Body of pancreas (tissue), 4 donors: ENCODE data around the gene MYLK. TPM values are rescaled to one million over a fixed set of nuclear protein-coding genes. Genes with fewer than 3 reads are reported as not detected.

Experiments
- ATAC-seq: fragments of 150-250 bp; one replicate; pipeline ENCODE4 v1.9.1; 2016
- DNase-seq, 4 donors: peaks; one replicate each; pipeline ENCODE4 v3.0.0-alpha.2; 2019
- H3K27ac ChIP-seq, 4 donors: fragments of 200-600 bp; sonication (generic); 1 replicate in 3 of 4; 2 replicates in 1 of 4; pipeline versions ENCODE4 v1.5.1 to v1.6.1; 2016 to 2019; ENCODE audit warnings: mild to moderate bottlenecking in 1 of 4, mixed read lengths in 1 of 4, moderate library complexity in 1 of 4
- H3K27me3 ChIP-seq, 2 donors: fragments of 200-600 bp; sonication (generic); one replicate each; pipeline ENCODE4 v1.6.0; 2016; ENCODE audit warnings: mild to moderate bottlenecking in 1 of 2
- H3K36me3 ChIP-seq, 2 donors: fragments of 200-600 bp; sonication (generic); replicated peaks in 1 of 2; 2 replicates each; pipeline ENCODE4 v1.5.1; 2016; ENCODE audit warnings: low read depth in 2 of 2; ENCODE audit not compliant: insufficient read depth in 1 of 2
- H3K4me1 ChIP-seq: fragments of 200-600 bp; sonication (generic); one replicate; pipeline ENCODE4 v1.6.0; 2016
- H3K4me3 ChIP-seq, 2 donors: fragments of 200-600 bp; sonication (generic); 1 replicate in 1 of 2; 2 replicates in 1 of 2; pipeline ENCODE4 v1.5.1; 2016 to 2019
- H3K9me3 ChIP-seq, 3 donors: fragments of 200-600 bp; sonication (generic); 1 replicate in 2 of 3; 2 replicates in 1 of 3; pipeline ENCODE4 v1.5.1; 2016
- CTCF ChIP-seq, 7 experiments: fragments of 450-650 bp in 4 of 7; fragments of 200-600 bp in 3 of 7; sonication (generic) in 3 of 7; IDR thresholded peaks; one replicate each; pipeline ENCODE4 v1.5.1; 2016 to 2019; ENCODE audit warnings: antibody characterized with exemption in 7 of 7
- POLR2A ChIP-seq, 3 donors: fragments of 450-650 bp; IDR thresholded peaks; one replicate each; pipeline ENCODE4 v1.6.1; 2016; ENCODE audit warnings: antibody characterized with exemption in 3 of 3, mild to moderate bottlenecking in 2 of 3
- WGBS, 2 donors: methylation state at CpG; one replicate each; pipeline ENCODE4 v1.1.5; 2017; 5-methylcytosine and 5-hydroxymethylcytosine counted together
- intact Hi-C: fragments of 100-400 bp; cut with DNase I; formaldehyde crosslinking; loops from one replicate; pipeline ENCODE4 v1.15.1; 2023
- total RNA-seq, 2 donors: library from RNA; depleted of rRNA; stranded (reverse); fragments of >200 nt; gene quantifications; one replicate each; pipeline ENCODE4 v1.1.0, GENCODE V29; 2016

Gene MYLK
- total RNA-seq, 2 donors from 2014 or later = 7.6 to 36.6 TPM

- Histone ChIP-seq H3K4me1 (no peaks in the 10 kb centered on the region), H3K36me3 (no peaks in the 10 kb centered on the region), H3K4me3 (no peak overlapping the region), H3K27me3 (no peaks in the 10 kb centered on the region), H3K27ac (no peak overlapping the region), H3K9me3 (no peaks in the 10 kb centered on the region)
- WGBS, 2 donors = 76 to 85% methylated on average over 13 of the region's 13 CpGs
- TF ChIP-seq CTCF (IDR thresholded peaks at IDR 0.05) (no peak), POLR2A (IDR thresholded peaks at IDR 0.05) (no peak)
- ATAC-seq = no peak
- no peak for DNase-seq
- intact Hi-C loops = no loop called here
These were observed 117.7 kb downstream of the MYLK start for GRCh38 chr3:123766193-123767008.

GRCh38 chr3:123765475-123766128 is 118.5 kb downstream of the MYLK start:
- Histone ChIP-seq H3K9me3 (no peaks in the 10 kb centered on the region), H3K4me1 (no peaks in the 10 kb centered on the region), H3K4me3 (no peak overlapping the region), H3K36me3 (no peaks in the 10 kb centered on the region), H3K27ac (no peak overlapping the region), H3K27me3 (no peaks in the 10 kb centered on the region)
- DNase-seq = no peak
- ATAC-seq = no peak
- WGBS, 2 donors = 76 to 81% methylated on average over 4 of the region's 4 CpGs
- TF ChIP-seq POLR2A (IDR thresholded peaks at IDR 0.05) = no peak
- TF ChIP-seq CTCF (IDR thresholded peaks at IDR 0.05) = no peak
- intact Hi-C loops = no loop called here

- H3K27ac ChIP-seq = no peak overlapping the region
- no peaks in the 10 kb centered on the region for H3K9me3 ChIP-seq
- no peaks in the 10 kb centered on the region for H3K36me3 ChIP-seq
- H3K4me1 ChIP-seq = no peaks in the 10 kb centered on the region
- 76 to 77% methylated on average over 8 of the region's 8 CpGs for WGBS, 2 donors
- intact Hi-C loops = no loop called here
- DNase-seq (no peak), ATAC-seq (no peak)
- TF ChIP-seq CTCF (IDR thresholded peaks at IDR 0.05) (no peak), POLR2A (IDR thresholded peaks at IDR 0.05) (no peak)
- H3K4me3 ChIP-seq = no peak overlapping the region
- no peaks in the 10 kb centered on the region for H3K27me3 ChIP-seq
These were observed 119.5 kb downstream of the MYLK start for GRCh38 chr3:123764647-123765046.

GRCh38 chr3:123762805-123763204 is 121.3 kb downstream of the MYLK start:
- ATAC-seq (no peak), DNase-seq (no peak)
- Histone ChIP-seq H3K27ac (no peak overlapping the region), H3K4me3 (no peak overlapping the region), H3K27me3 (no peaks in the 10 kb centered on the region), H3K36me3 (no peaks in the 10 kb centered on the region), H3K4me1 (peaks cover 10% of the 10 kb centered on the region), H3K9me3 (no peaks in the 10 kb centered on the region)
- no peak for TF ChIP-seq POLR2A (IDR thresholded peaks at IDR 0.05)
- TF ChIP-seq CTCF (IDR thresholded peaks at IDR 0.05) = no peak
- WGBS, 2 donors = 76 to 77% methylated on average over 2 of the region's 2 CpGs
- intact Hi-C loops = no loop called here
